ENCODE results near the gene CFAP298.

CFAP298 gene

GRCh38 chr21:32599091-32599490 is 13.1 kb downstream of the CFAP298 start:
- no peak for DNase-seq

GRCh38 chr21:32597205-32597604 is 15.0 kb downstream of the CFAP298 start:
- DNase-seq: no peak

- no peak for DNase-seq
Measured at GRCh38 chr21:32595431-32595830, 16.7 kb downstream of the CFAP298 start.

- DNase-seq: no peak
Measured at GRCh38 chr21:32593690-32594089, 18.5 kb downstream of the CFAP298 start.

GRCh38 chr21:32592929-32593502 is 19.2 kb downstream of the CFAP298 start:
- no peak for DNase-seq

GRCh38 chr21:32590130-32590529 is 22.0 kb downstream of the CFAP298 start:
- no peak for DNase-seq

- no peak for DNase-seq
Measured at GRCh38 chr21:32587651-32588050, 24.5 kb downstream of the CFAP298 start.

GRCh38 chr21:32587120-32587519 is 25.1 kb downstream of the CFAP298 start:
- DNase-seq: no peak

GRCh38 chr21:32585970-32586369 is 26.2 kb downstream of the CFAP298 start:
- DNase-seq: no peak

GRCh38 chr21:32585042-32585710 is 27.0 kb downstream of the CFAP298 start, which contains the start of gene TCP10L:
Gene TCP10L, minus strand, starts transcription at chr21:32585523. Its CDS starts 1,219 bp downstream, at chr21:32584304.
- DNase-seq: no peak

- DNase-seq: no peak
Measured at GRCh38 chr21:32584472-32584871, 27.7 kb downstream of the CFAP298 start.

- DNase-seq: no peak
Measured at GRCh38 chr21:32581732-32582131, 30.4 kb downstream of the CFAP298 start.

- DNase-seq: no peak
Measured at GRCh38 chr21:32580949-32581348, 31.2 kb downstream of the CFAP298 start.

GRCh38 chr21:32578107-32578691 is 34.0 kb downstream of the CFAP298 start:
- no peak for DNase-seq

GRCh38 chr21:32576011-32576410 is 36.2 kb downstream of the CFAP298 start:
- no peak for DNase-seq

- DNase-seq: no peak
Measured at GRCh38 chr21:32574946-32575925, 36.9 kb downstream of the CFAP298 start.

GRCh38 chr21:32572574-32573420 is 39.4 kb downstream of the CFAP298 start:
- no peak for DNase-seq

GRCh38 chr21:32570456-32570855 is 41.7 kb downstream of the CFAP298 start:
- no peak for DNase-seq

GRCh38 chr21:32569261-32570230 is 42.6 kb downstream of the CFAP298 start:
- peak; percentile 55 to 80 for DNase-seq

GRCh38 chr21:32567626-32568025 is 44.6 kb downstream of the CFAP298 start:
- no peak for DNase-seq
